ENCODE data around the gene ALG14. TPM values are rescaled to one million over a fixed set of nuclear protein-coding genes. Genes with fewer than 3 reads are reported as not detected.

Gene ALG14
- total RNA-seq, 4 donors from 2014 or later: 1.1 to 2.4 (median 1.4) TPM

GRCh38 chr1:94986783-94987182 lies 86.0 kb downstream of the ALG14 start:
- TF ChIP-seq CTCF (IDR thresholded peaks at IDR 0.05; ENCODE audit: low read depth): no peak

- TF ChIP-seq CTCF (IDR thresholded peaks at IDR 0.05; ENCODE audit: low read depth): no peak
These were observed 89.5 kb downstream of the ALG14 start for GRCh38 chr1:94983171-94983739.

GRCh38 chr1:94982398-94982797 lies 90.4 kb downstream of the ALG14 start:
- TF ChIP-seq CTCF (IDR thresholded peaks at IDR 0.05; ENCODE audit: low read depth): no peak

- no peak for TF ChIP-seq CTCF (IDR thresholded peaks at IDR 0.05; ENCODE audit: low read depth)
These were observed 91.2 kb downstream of the ALG14 start for GRCh38 chr1:94981575-94981973.

- TF ChIP-seq CTCF (IDR thresholded peaks at IDR 0.05; ENCODE audit: low read depth): no peak
These were observed 91.9 kb downstream of the ALG14 start for GRCh38 chr1:94980582-94981574.

- TF ChIP-seq CTCF (IDR thresholded peaks at IDR 0.05; ENCODE audit: low read depth): no peak
These were observed 92.8 kb downstream of the ALG14 start for GRCh38 chr1:94979656-94980581.

All from subcutaneous adipose tissue (tissue), 4 donors.